ENCODE data around the gene LIPJ. TPM values are rescaled to one million over a fixed set of nuclear protein-coding genes. Genes with fewer than 3 reads are reported as not detected.

Gene LIPJ
- total RNA-seq, 3 donors from 2014 or later, result not detected

- Mint-ChIP-seq H3K27me3 (ENCODE audit: low read depth) (no peaks in the 10 kb centered on the region), H3K36me3 (ENCODE audit: insufficient read depth) (no peaks in the 10 kb centered on the region), H3K9me3 (no peaks in the 10 kb centered on the region), H3K4me3 (no peak overlapping the region), H3K4me1 (ENCODE audit: low read depth) (no peaks in the 10 kb centered on the region)
- DNase-seq (no peak), ATAC-seq (no peak)
These were observed 33.9 kb downstream of the LIPJ start for GRCh38 chr10:88620441-88620840.

- no peak overlapping the region for H3K4me3 Mint-ChIP-seq
- DNase-seq (no peak), ATAC-seq (no peak)
- H3K4me1 Mint-ChIP-seq (ENCODE audit: low read depth), result no peaks in the 10 kb centered on the region
- H3K9me3 Mint-ChIP-seq, result no peaks in the 10 kb centered on the region
- no peaks in the 10 kb centered on the region for H3K27me3 Mint-ChIP-seq (ENCODE audit: low read depth)
- H3K36me3 Mint-ChIP-seq (ENCODE audit: insufficient read depth), result no peaks in the 10 kb centered on the region
These were observed 37.3 kb downstream of the LIPJ start for GRCh38 chr10:88623835-88624234.

GRCh38 chr10:88624840-88625239, 38.3 kb downstream of the LIPJ start:
- Mint-ChIP-seq H3K27me3 (ENCODE audit: low read depth) (no peaks in the 10 kb centered on the region), H3K36me3 (ENCODE audit: insufficient read depth) (no peaks in the 10 kb centered on the region), H3K9me3 (no peaks in the 10 kb centered on the region), H3K4me1 (ENCODE audit: low read depth) (no peaks in the 10 kb centered on the region), H3K4me3 (no peak overlapping the region)
- ATAC-seq (no peak), DNase-seq (no peak)

- Mint-ChIP-seq H3K4me1 (ENCODE audit: low read depth) (no peaks in the 10 kb centered on the region), H3K9me3 (peaks cover 5% of the 10 kb centered on the region), H3K4me3 (no peak overlapping the region), H3K27me3 (ENCODE audit: low read depth) (peaks cover 24% of the 10 kb centered on the region), H3K36me3 (ENCODE audit: insufficient read depth) (no peaks in the 10 kb centered on the region)
- DNase-seq, result no peak
- ATAC-seq, result no peak
These were observed 53.6 kb downstream of the LIPJ start for GRCh38 chr10:88640186-88640585.

- no peak for DNase-seq
- Mint-ChIP-seq H3K4me3 (no peak overlapping the region), H3K4me1 (ENCODE audit: low read depth) (no peaks in the 10 kb centered on the region), H3K9me3 (peaks cover 5% of the 10 kb centered on the region), H3K36me3 (ENCODE audit: insufficient read depth) (no peaks in the 10 kb centered on the region), H3K27me3 (ENCODE audit: low read depth) (peaks cover 17% of the 10 kb centered on the region)
- ATAC-seq, result no peak
These were observed 55.6 kb downstream of the LIPJ start for GRCh38 chr10:88642209-88642608.

- H3K4me1 Mint-ChIP-seq (ENCODE audit: low read depth), result no peaks in the 10 kb centered on the region
- no peak overlapping the region for H3K4me3 Mint-ChIP-seq
- DNase-seq (no peak), ATAC-seq (peak in 1 of 2 donors; percentile 25)
- no peaks in the 10 kb centered on the region for H3K36me3 Mint-ChIP-seq (ENCODE audit: insufficient read depth)
- H3K9me3 Mint-ChIP-seq, result peaks cover 5% of the 10 kb centered on the region
- H3K27me3 Mint-ChIP-seq (ENCODE audit: low read depth), result peaks cover 11% of the 10 kb centered on the region
These were observed 56.4 kb downstream of the LIPJ start for GRCh38 chr10:88642963-88643362.

- peaks cover 3% of the 10 kb centered on the region for H3K27me3 Mint-ChIP-seq (ENCODE audit: low read depth)
- H3K4me1 Mint-ChIP-seq (ENCODE audit: low read depth), result no peaks in the 10 kb centered on the region
- DNase-seq (no peak), ATAC-seq (no peak)
- no peaks in the 10 kb centered on the region for H3K36me3 Mint-ChIP-seq (ENCODE audit: insufficient read depth)
- no peaks in the 10 kb centered on the region for H3K9me3 Mint-ChIP-seq
- H3K4me3 Mint-ChIP-seq, result no peak overlapping the region
These were observed 60.6 kb downstream of the LIPJ start for GRCh38 chr10:88647061-88647615.

- H3K27me3 Mint-ChIP-seq (ENCODE audit: low read depth), result peaks cover 3% of the 10 kb centered on the region
- no peaks in the 10 kb centered on the region for H3K36me3 Mint-ChIP-seq (ENCODE audit: insufficient read depth)
- no peaks in the 10 kb centered on the region for H3K9me3 Mint-ChIP-seq
- peak in 1 of 2 donors; percentile 18 for ATAC-seq
- no peaks in the 10 kb centered on the region for H3K4me1 Mint-ChIP-seq (ENCODE audit: low read depth)
- DNase-seq, result no peak
- H3K4me3 Mint-ChIP-seq, result no peak overlapping the region
These were observed 64.6 kb downstream of the LIPJ start for GRCh38 chr10:88651101-88651551.

GRCh38 chr10:88652616-88653015, 66.1 kb downstream of the LIPJ start:
- DNase-seq (no peak), ATAC-seq (no peak)
- Mint-ChIP-seq H3K9me3 (no peaks in the 10 kb centered on the region), H3K4me1 (ENCODE audit: low read depth) (no peaks in the 10 kb centered on the region), H3K36me3 (ENCODE audit: insufficient read depth) (no peaks in the 10 kb centered on the region), H3K4me3 (no peak overlapping the region), H3K27me3 (ENCODE audit: low read depth) (peaks cover 3% of the 10 kb centered on the region)

Other genes with a start within 250 kb of the LIPJ start
- 1 to 10 TPM; 3.4 to 5.5 (median 5.4) TPM for gene RNLS, start 3.4 kb upstream of the LIPJ start, total RNA-seq
- not detected for gene LIPF, start 77.7 kb downstream of the LIPJ start, total RNA-seq
- not detected for gene LIPK, start 119.5 kb downstream of the LIPJ start, total RNA-seq
- gene LIPN, start 173.3 kb downstream of the LIPJ start, total RNA-seq, result not detected
- not detected for gene LIPM, start 216.0 kb downstream of the LIPJ start, total RNA-seq